Left lobe of liver (tissue), 2 donors: ENCODE measurements around the gene FKBP7. TPM values are rescaled to one million over a fixed set of nuclear protein-coding genes. Genes with fewer than 3 reads are reported as not detected.
"Not testable (repeated sequence)": the region's sequence is repeated elsewhere in the genome, so short reads cannot be mapped to it uniquely, and the experiment has no call there.

Experiments used
- ATAC-seq: fragments of 200-7000 bp; cut with Tn5 transposase; one replicate; pipeline ENCODE4 v1.9.1; 2020; ENCODE audit warnings: mild to moderate bottlenecking, moderate library complexity
- DNase-seq: peaks from one replicate; pipeline ENCODE4 v3.0.0-alpha.2; 2020; ENCODE audit warnings: low spot score
- total RNA-seq: library from RNA; stranded (reverse); gene quantifications from one replicate; pipeline ENCODE4 v1.2.1, GENCODE V29; 2021
- donor health status: DM: no; HTN: no; CAD: no; lungs with moderate emphysema.
- donor health status: DM: no; HTN: yes; CAD: no.

Gene FKBP7
- total RNA-seq, 1 donor from 2014 or later: 3.4 TPM

DNA sequence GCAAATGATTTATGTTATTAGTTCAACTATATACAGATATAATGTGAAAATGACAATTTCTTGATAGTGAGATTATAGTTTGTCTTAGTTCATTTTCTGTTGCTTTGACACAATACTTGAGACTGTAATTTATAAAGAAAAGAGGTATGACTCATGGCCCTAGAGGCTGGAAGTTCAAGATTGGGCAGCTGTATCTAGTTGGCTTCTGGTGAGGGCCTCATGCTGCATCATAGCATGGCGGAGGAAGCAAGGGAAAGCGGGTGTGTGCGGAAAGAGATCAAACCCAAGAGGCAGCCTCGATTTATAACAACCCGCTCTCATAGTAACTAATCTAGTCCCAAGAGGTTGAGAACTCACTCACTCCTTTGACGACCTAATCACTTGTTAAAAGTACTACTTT, 13.2 kb upstream of the FKBP7 start:
- DNase-seq (no peak), ATAC-seq (no peak)

DNA sequence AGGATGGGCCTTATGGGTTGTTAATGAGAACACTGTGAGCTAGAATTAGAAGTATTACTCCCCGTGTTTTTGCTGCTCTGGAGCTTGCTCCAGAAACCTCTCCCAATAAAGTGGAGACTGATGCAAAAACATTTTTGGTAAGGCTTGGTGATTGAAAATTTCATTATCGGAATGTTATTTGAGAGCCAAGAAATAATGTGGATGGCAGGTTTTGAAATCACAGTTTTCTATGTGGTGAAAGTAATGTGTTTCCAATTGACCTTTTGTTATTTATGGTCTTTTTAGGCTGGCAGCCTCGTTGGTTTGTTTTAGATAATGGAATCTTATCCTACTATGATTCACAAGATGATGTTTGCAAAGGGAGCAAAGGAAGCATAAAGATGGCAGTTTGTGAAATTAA, 7.0 kb upstream of the FKBP7 start:
- ATAC-seq: no peak
- DNase-seq: no peak

DNA sequence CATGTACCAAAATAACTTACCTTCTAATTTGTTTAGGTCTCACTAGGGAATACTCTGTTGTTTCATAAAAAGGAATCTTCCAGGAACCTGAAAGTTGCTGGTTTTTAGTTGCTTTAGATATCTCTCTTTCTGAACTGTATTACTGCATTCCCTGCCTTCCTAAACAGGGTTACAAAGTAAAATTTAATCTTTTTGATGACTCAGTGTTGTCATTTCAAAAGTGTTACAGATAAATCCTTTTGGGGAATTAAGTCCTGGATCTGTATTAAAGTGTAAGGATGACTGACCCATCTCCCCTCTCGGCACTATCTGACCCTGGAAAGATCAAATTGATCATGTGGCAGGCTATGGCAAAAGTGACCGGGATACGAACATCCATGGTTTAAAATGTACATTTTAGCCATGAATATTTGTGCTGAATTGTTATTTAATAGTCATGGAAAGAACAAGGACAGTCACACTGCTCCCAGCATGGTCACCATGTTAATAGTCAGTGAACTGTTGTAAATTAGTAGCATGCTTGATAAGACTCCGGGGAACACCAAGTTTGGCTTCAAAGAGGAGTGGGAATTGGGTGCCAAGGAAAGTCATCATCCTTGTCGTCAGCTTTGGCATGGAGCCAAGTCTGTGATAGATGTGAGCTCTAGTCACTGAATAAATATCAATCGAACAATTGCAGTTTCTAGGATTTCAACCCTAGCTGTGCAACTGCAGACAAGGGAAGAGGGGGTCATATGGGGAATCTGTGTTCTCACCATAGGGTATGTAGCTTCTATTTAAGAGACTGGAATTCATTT, 6.0 kb upstream of the FKBP7 start:
- ATAC-seq: no peak
- DNase-seq: peak; percentile 59

DNA sequence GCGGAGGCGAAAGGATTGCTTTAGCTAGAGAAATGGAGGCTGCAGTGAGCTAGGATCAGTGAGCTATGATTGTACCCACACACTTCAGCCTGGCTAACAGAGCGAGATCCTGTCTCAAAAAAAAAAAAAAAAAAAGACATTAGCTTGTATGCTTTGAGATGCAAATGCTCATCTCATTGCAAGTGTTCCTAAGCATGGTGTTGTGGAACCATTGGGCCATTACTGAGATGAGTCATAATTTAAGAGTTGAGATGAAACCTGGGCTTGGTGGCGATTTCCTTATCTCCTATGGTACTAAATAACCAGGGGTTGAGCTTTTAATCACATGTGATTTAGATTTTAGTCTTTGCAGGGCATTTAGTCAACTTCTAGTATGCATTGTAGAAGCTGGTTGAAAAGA, 4.0 kb upstream of the FKBP7 start:
- ATAC-seq (no peak), DNase-seq (no peak)

DNA sequence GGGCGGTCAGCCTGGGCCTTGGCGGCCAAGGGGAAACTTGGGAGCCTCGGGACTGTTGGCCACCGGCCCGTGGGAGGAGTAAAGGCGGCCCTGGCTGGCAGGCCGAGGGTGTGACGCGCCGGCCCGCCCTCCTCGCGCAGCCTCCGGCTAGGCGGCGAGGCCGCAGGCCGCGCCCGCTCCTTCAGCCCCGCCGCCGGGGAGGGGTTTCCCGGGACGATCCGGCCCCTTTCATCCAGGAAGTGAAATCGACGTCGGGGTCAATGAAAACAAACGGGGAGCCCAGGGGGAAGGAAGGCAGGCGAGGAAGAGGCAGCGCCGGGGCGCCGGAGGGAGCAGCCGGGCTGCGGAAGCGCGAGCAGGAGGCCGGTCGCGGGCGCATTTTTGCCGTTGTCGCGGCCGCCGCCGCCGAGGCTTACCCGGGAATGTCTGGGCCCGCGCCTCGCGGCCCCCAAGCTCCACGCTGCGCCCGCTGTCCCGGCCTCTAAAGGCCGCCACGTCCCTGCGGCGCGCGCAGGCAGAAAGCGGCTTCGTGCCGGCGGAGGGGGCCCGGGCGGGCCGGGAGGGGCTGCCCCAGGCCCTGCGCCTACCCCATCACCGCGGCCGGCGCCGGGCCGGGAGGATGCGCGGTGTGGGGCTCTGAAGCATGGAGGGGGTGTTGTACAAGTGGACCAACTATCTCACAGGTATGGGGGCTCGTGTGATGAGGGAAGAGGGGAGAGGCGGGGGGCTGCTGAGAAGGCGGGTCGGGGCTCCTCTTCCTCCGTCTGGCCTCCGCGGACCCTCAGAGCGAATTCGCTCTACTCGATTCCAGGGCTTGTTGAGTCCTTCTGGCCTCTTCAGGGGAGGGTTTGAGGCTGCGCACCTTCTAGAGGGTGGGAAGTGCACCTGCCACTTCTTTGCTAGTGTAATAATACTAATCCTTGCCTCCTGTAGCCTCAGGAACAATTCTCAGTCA, 2.1 kb upstream of the FKBP7 start, which contains the start of gene PLEKHA3:
TSS of gene PLEKHA3 (plus strand) at position 231 of the 955 bp plus-strand sequence. CDS start at position 644, 413 bp downstream.
- peak; percentile 99 for DNase-seq
- ATAC-seq: peak; percentile 86

DNA sequence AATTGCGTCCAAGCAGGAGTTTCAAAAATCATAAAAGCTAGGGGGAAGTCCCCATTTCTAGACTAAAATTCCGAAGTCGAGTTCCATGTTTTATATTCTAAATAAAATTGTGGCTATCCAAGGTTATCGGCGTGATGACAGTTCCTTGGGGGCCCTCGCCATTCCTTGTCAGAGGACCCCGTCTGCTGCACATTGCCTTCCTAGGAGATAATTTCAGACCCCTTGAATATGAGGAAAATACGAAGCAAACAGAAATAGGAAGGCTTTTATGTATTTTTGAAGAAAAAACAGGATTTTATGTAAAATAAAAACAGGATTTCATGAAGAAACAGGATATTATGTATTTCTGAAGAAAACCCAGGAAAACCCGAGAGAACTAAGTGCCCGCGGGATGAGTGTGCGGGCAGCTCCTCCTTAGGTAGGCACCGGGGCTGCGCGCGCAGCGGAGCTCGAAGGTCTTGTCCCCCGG, 1.4 kb upstream of the FKBP7 start:
- no peak for ATAC-seq
- DNase-seq: no peak

DNA sequence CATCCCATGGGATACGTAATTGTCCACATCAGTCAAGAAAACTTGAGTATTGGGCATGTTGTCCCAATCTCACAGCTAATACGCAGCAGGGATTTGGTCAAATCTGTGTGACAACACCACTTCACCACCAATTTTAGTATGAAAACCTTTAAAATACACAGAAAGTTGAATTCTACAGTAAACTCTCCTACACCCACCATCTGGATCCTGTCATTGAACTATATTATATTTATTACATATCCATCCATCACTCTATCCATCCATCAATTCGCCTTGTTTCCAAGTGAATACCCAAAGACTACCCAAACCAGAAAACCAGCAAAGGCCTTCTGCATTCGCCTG, 846 bp upstream of the FKBP7 start:
- no peak for DNase-seq
- no peak for ATAC-seq

DNA sequence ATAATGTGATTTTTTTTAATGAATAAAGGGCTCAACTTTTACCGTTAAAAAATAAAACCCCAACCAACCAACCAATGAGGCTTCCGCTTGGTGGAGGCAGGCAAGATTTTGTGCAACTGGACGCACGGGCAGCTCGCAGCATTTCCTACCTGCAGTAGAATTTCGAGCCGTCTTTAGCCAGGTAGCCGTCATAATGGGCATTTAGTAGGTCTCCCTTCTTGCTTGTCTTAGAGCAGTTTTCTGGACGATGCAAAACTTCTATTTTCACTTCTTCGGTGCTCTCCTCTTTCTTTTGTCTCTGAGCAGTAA, 316 bp downstream of the FKBP7 start:
- ATAC-seq (peak; percentile 2), DNase-seq (no peak)

DNA sequence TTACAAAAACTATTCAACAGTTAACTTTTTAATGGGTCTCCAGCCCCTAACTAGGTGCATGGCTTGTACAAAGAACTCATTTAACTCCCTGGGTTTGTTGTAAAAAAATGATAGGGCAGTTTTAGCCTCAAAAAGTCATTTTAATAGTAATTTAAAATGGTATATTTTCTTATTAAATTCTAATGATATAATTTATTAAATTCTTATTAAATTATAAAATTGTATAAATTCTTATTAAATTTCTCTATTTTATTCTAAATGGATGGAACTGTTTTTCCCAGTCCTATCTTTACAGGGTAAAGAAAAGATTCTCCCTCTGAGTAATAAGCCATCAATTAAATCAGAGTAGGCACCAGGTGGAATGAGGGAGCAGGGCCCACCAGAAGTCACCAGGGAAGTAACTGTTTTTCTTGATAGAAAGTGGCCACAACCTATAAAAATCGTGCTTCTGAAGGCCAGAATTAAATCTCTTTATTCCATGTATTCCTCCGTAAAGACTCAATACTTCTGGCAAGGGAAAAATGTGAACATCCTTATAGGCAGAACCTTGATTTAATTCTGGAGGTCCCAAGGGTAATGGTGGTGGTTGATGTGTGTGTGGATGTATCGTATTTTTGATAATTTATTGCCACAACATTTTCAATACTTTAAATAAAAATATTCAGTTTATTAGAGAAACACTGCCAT, 814 bp downstream of the FKBP7 start:
- DNase-seq (no peak), ATAC-seq (no peak)

DNA sequence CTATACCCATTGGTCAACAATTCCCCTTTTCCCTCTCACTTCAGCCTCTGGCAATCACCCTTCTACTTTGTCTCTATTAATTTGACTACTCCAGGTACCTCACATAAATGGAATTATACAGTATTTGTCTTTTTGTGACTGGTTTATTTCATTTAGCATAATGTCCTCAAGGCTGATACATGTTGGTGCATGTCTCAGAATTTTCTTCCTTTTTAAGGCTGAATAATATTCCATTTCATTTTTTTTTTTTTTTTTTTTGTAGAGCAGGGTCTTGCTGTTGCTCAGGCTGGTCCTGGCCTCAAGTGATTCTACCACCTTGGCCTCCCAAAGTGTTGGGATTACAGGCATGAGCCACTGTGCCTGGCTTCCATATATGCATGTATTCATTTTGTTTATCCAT, 1.9 kb downstream of the FKBP7 start:
- DNase-seq: no peak
- ATAC-seq: no peak

DNA sequence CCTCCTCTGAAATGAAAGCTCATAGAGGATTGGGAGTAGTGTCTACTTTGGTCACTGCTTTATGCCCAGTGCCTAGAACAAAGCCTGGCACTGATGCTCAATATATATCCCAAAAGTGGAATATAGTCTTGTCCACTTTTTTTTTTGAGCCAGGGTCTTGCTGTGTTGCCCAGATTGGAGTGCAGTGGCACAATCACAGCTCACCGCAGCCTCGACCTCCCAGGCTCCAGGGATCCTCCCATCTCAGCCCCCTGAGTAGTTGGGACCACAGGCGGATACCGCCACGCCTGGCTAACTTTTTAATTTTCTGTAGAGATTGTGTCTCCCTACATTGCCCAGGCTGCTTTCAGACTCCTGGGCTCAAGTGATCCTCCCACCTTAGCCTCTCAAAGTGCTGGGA, 3.8 kb downstream of the FKBP7 start:
- ATAC-seq (no peak), DNase-seq (no peak)

DNA sequence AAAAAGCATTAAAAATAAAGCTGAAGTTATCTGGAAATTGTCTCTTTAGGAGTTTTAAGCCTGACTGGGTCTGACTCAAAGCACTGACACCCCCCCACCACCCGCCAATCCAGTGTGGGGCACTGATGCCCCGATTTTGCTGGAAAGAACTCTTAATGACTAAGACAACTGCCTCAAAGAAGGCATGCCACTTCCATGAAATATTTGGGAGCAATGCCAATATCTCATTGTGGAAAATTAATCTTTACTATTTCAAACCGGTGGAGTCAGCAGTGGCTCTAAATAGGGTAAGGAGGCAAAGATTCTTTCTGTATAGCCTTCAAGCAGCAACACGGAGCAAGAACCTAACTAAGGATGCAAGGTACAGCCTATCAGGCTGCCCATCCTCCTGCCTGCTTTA, 4.5 kb downstream of the FKBP7 start:
- no peak for ATAC-seq
- no peak for DNase-seq

DNA sequence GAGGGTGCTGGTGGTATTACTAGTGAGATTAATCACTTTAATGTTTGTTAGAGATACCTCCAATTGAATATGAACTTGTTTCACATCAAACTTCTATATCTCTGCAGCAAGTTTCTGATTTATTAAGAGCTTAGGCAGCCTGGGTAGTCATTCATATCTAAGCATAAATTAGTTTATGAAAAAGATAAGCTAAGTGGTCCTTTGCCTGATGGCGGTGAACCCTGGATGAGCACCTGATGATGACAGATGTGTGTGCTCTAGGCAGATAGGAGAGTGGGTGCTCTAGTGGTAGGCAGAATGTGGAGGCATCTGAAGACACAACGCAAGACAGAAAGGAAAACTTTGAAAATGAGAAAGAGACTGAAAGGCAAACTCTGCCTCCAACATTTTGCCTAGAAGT, 5.0 kb downstream of the FKBP7 start:
- no peak for DNase-seq
- ATAC-seq: no peak

DNA sequence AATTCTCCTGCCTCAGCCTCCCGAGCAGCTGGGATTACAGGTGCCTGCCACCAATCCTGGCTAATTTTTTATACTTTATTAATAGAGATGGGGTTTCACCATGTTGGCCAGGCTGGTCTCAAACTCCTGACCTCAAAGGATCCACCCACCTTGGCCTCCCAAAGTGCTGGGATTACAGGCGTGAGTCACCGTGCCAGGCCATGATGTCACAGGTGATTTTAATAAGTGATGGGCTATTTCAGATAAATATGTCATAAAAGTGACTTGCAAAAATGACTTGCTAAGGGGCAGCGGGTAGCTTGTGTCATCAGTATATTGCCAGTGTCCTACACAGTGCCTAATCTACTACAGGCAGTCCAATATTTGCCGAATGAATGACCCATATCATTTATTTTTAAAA, 7.1 kb downstream of the FKBP7 start:
- ATAC-seq, DNase-seq: not testable (repeated sequence)

DNA sequence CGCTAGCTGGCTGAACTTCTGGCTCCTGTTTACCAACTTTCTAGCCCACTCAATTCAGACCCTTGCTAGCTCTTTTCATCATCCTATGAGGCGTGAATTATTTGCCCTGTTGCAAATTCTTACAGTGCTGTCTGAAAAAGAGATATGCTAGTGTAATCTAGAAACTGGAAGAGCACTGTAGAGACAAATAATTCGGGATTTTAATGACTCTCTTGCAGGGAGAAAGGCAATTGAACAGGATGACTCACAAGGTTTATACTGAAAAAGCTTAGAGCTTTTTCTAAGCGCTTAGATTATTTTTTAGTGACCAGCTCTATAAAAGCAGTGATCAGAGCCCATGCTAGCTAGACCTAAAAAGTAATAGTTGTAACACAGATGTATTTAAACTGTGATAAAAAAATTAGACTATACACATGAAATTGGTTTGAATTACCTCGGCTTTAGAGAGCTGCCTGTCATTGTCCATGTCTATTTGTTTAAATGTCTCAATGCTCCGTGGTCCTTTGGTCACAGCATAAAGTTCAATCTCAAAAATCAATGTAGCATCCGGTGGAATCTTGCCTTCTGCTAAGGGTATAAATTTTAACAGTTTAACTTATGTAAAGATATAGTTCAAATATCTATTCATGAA, 9.1 kb downstream of the FKBP7 start:
- ATAC-seq: peak; percentile 92

DNA sequence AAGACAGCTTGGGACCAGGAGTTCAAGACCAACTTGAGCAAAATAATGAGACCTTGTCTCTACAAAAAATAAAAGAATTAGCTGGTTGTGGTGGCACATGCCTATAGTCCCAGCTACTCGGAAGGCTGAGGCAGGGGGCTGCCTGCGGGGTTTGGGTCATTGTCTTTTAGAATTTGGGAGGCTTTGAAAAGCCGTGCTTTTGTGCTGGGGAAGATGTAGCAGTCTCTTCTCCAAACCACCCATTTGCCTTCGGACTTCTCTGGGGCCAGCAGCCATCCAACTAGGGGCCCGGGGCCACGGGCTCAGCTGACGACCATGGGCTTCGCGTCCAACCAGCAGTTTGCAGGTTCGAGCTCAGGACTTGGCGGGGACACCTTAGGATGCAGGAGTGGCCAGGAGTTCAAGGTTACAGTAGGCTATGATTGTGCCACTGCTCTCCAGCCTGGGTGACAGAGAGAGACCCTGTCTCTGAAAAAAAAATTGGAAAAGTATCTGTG, 21.0 kb downstream of the FKBP7 start:
- ATAC-seq (no peak), DNase-seq (no peak)

More for the DNA sequence above, 9.1 kb downstream of the FKBP7 start:
- no peak for DNase-seq

DNA sequence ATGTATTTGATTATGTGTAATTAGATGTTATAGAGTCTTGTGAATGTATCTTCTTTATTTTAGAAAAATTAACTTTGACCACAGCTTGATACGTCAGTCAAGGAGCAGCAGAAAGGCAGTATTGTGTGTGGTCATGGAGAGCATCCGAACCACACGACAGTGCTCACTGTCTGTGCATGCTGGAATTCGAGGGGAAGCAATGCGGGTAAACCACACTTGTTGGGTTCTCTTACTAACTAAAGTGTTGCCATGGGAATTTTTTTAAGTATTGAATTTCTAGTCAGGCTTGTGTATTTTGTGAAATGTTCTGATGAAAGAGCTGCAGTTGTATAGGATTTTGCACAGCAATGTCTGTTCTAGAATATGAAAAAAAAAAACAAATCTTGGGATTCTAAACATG, 22.5 kb downstream of the FKBP7 start:
- ATAC-seq (no peak), DNase-seq (no peak)

DNA sequence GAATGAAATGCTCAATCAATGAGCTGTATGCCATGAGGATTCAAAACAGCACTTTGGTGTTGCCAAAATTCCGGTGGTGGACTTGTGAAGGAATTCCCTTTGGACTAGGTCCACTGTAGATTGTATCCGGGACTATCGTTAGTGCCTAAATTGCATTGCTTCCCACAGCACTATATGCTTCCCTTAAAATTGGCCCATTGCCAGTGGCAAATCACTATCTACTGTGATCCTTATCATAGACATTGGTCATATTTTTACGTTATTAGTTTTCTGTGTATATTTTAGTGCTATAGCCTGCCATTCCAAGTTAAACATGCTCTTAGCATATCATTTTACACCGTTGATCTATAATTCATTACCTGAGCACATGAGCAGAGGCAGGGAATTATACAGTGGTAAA, 25.5 kb downstream of the FKBP7 start:
- ATAC-seq (no peak), DNase-seq (no peak)

DNA sequence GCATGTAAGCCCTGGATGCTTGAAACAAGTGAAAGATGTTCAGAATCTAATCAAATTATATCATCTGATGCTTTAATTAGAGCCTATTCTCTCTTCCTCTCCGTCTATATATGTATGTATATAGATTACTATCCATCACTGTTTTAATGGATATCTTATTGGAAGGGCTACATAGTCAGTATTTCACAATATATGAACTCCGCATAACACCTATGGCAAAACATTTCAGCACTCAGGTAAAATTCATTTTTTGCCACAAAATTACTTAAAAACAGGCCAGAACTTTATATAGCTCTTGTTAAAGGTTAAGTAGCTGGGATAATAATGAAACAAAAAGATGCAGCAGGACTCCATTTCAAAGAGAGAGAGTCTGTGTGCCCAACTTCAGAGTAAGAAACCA, 26.1 kb downstream of the FKBP7 start:
- DNase-seq (no peak), ATAC-seq (no peak)

DNA sequence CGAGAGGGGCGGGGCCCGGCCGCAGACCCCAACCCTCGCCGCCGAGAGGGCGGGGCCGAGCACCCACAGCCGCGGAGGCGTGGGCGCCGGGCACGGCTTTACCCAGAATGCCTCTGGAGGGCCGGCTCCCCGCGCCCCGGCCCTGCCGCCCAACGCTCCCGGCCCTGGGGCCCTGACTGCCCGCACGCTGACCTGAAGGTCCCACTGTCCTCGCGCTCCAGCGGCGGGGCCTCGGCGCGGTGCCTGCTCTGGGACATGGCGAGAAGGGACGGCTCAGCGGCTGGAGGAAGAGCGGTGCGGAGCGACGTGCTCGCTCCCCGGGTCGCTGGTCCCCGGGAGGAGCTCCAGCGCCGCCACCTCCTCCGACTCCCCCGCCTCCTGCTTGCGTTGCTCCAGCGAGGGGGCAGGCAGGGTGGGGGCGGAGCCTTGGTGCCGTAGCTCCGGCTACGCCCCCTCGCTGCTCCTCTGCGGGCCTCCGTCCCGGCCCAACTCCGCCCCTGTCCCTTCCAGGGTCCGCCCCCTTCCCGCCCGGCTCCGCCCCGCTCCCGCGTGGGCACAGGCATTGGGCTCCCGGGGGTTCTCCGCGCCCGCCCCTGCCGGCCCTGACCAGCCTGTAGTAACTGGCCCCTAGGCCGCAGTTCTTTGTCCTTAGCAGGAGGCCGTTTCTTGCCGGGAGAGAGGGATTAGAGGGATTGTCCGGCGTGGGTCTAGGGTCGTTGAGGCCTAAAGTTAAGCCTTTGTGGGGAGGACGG, 27.4 kb downstream of the FKBP7 start, which contains the start of the genes PJVK and PRKRA:
TSS of gene PJVK (plus strand) at position 605 of the 752 bp plus-strand sequence. CDS start 2,032 bp downstream, outside the sequence.
TSS of gene PRKRA (minus strand) at position 402 of the 752 bp plus-strand sequence. CDS start at position 257, 145 bp downstream.
- peak; percentile 99 for DNase-seq

More for the DNA sequence above, 27.4 kb downstream of the FKBP7 start, which contains the start of the genes PJVK and PRKRA:
- peak; percentile 93 for ATAC-seq
